Lower leg skin (tissue), 3 donors: Measurements from ENCODE around the gene ZNF532.

Source experiments
- POLR2A ChIP-seq, 2 donors: fragments of 450-650 bp; IDR thresholded peaks; one replicate each; pipeline ENCODE4 v1.6.1; 2016 to 2017; ENCODE audit warnings: antibody characterized with exemption in 2 of 2, mild to moderate bottlenecking in 1 of 2, moderate library complexity in 1 of 2
- TF ChIP-seq, protein P1 (sequence below), 3 donors: fragments of 450-650 bp; IDR thresholded peaks; one replicate each; pipeline ENCODE4 v1.5.1; 2016; ENCODE audit warnings: antibody characterized with exemption in 3 of 3, mild to moderate bottlenecking in 3 of 3, moderate library complexity in 2 of 3

DNA sequence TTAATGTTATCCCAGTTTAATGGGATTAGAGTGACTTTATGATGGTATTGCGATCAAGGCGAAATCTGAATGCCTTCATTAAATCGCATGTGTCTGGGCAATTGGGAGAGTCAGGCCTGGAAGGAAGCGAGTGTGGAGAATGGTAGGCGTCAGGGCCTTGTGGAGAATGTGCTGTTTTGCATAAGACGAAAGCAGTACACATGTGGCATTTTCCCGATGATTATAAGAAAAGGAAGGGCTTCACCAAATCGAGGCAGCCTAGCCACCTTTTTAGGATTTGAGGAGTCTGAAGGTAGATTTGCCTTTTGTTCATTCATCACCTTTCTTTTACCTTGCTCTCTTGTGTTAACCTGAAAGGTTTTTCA, 1.0 kb downstream of the ZNF532 start:
- TF ChIP-seq, protein P1, sequence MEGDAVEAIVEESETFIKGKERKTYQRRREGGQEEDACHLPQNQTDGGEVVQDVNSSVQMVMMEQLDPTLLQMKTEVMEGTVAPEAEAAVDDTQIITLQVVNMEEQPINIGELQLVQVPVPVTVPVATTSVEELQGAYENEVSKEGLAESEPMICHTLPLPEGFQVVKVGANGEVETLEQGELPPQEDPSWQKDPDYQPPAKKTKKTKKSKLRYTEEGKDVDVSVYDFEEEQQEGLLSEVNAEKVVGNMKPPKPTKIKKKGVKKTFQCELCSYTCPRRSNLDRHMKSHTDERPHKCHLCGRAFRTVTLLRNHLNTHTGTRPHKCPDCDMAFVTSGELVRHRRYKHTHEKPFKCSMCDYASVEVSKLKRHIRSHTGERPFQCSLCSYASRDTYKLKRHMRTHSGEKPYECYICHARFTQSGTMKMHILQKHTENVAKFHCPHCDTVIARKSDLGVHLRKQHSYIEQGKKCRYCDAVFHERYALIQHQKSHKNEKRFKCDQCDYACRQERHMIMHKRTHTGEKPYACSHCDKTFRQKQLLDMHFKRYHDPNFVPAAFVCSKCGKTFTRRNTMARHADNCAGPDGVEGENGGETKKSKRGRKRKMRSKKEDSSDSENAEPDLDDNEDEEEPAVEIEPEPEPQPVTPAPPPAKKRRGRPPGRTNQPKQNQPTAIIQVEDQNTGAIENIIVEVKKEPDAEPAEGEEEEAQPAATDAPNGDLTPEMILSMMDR (IDR thresholded peaks at IDR 0.05): no peak
- no peak for TF ChIP-seq POLR2A (IDR thresholded peaks at IDR 0.05)
